Transverse colon (tissue), 3 donors: ENCODE results near the gene SLC10A1.
"Not testable (repeated sequence)": the region's sequence is repeated elsewhere in the genome, so short reads cannot be mapped to it uniquely, and the experiment has no call there.

Source experiments
- EP300 ChIP-seq: sonication (generic); formaldehyde crosslinking; IDR thresholded peaks from one replicate; pipeline ENCODE4 v1.6.1; 2017; ENCODE audit warnings: antibody characterized with exemption, low read depth
- POLR2A ChIP-seq: fragments of 450-650 bp; IDR thresholded peaks from one replicate; pipeline ENCODE4 v1.6.1; 2016; ENCODE audit warnings: antibody characterized with exemption, mild to moderate bottlenecking, moderate library complexity
- TF ChIP-seq, protein P1 (sequence below), 5 experiments: fragments of 200-600 bp in 3 of 5; fragments of 450-650 bp in 2 of 5; sonication (generic) in 3 of 5; IDR thresholded peaks; 1 replicate in 2 of 5; 2 replicates in 3 of 5; pipeline ENCODE4 v1.5.1; 2016 to 2017; ENCODE audit warnings: antibody characterized with exemption in 5 of 5, inconsistent platforms in 3 of 5, mild to moderate bottlenecking in 2 of 5, moderate library complexity in 1 of 5

DNA sequence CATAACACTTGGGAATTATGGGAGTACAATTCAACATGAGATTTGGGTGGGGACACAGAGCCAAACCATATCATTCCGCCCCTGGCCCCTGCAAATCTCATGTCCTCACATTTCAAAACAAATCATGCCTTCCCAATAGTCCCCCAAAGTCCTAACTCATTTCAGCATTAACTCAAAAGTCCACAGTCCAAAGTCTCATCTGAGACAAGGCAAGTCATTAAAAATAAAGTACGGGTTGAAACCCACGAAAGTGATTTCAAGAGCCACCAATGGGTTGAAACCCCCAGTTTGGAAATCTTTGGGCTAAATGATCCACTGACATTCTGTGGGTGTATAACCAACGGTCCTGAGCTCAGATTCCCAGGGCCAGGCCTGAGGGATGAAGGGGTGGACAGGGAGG lies 60.6 kb downstream of the SLC10A1 start:
- not testable (repeated sequence) for TF ChIP-seq EP300, POLR2A
- TF ChIP-seq, protein P1, sequence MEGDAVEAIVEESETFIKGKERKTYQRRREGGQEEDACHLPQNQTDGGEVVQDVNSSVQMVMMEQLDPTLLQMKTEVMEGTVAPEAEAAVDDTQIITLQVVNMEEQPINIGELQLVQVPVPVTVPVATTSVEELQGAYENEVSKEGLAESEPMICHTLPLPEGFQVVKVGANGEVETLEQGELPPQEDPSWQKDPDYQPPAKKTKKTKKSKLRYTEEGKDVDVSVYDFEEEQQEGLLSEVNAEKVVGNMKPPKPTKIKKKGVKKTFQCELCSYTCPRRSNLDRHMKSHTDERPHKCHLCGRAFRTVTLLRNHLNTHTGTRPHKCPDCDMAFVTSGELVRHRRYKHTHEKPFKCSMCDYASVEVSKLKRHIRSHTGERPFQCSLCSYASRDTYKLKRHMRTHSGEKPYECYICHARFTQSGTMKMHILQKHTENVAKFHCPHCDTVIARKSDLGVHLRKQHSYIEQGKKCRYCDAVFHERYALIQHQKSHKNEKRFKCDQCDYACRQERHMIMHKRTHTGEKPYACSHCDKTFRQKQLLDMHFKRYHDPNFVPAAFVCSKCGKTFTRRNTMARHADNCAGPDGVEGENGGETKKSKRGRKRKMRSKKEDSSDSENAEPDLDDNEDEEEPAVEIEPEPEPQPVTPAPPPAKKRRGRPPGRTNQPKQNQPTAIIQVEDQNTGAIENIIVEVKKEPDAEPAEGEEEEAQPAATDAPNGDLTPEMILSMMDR (IDR thresholded peaks at IDR 0.05): not testable (repeated sequence)
